Dermis blood vessel endothelial cell (primary cell): ENCODE results near the gene EPHB1. TPM values are rescaled to one million over a fixed set of nuclear protein-coding genes. Genes with fewer than 3 reads are reported as not detected.
"Not testable (repeated sequence)": the region's sequence is repeated elsewhere in the genome, so short reads cannot be mapped to it uniquely, and the experiment has no call there.

Experiments
- DNase-seq: peaks from one replicate; pipeline ENCODE4 v3.0.0; 2010
- total RNA-seq: library from RNA; depleted of rRNA; stranded (reverse); fragments of >200 nt; gene quantifications from 2 replicates; pipeline ENCODE4 v1.2.3, GENCODE V29; 2014

Gene EPHB1
- total RNA-seq, 1 donor from 2014 or later = 6.5 TPM

- DNase-seq = no peak
These were observed 433.1 kb downstream of the EPHB1 start for GRCh38 chr3:135228201-135228600.

- no peak for DNase-seq
These were observed 434.0 kb downstream of the EPHB1 start for GRCh38 chr3:135229018-135229495.

DNA sequence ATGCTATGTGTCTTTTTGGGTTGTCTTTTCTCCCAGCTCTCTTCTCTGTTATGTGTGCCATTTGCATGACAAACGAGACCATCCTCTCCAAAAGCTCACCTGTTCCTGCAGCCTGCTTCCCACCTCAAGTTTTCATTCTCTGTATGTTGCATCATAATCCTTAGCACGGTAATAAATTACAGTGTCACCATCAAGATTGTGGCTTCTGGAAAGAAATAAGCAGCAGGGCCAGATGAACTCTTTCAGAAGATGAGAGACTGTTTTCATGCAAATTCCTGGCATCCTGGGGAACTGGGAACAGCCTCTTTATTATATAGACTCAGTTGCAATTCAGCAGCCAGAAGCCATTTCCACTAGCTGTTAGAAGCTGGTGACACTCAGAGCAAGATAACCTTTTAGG, 436.7 kb downstream of the EPHB1 start:
- no peak for DNase-seq

DNA sequence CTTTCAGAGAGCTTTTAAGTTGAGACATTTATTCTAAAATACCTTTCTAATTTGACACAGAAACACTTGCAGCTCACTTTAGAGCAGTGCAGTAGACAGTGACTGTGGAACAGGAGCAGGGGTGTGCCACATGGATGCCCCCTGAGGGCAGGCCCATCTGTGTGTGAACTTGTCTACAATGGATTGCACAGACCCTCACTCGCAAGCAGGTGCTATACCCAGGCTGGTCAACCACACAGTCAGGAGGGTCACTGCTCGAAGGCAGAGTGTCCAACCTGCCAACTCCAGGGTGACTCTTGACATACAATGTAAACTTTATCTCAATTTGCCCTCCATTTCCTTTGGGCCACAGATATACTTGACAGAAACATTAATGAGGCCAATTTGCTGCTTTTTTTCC, 437.2 kb downstream of the EPHB1 start:
- no peak for DNase-seq

GRCh38 chr3:135233476-135233875, 438.4 kb downstream of the EPHB1 start:
- DNase-seq = not testable (repeated sequence)

GRCh38 chr3:135235541-135235940, 440.5 kb downstream of the EPHB1 start:
- DNase-seq = no peak

- no peak for DNase-seq
These were observed 442.5 kb downstream of the EPHB1 start for GRCh38 chr3:135237371-135238143.

DNA sequence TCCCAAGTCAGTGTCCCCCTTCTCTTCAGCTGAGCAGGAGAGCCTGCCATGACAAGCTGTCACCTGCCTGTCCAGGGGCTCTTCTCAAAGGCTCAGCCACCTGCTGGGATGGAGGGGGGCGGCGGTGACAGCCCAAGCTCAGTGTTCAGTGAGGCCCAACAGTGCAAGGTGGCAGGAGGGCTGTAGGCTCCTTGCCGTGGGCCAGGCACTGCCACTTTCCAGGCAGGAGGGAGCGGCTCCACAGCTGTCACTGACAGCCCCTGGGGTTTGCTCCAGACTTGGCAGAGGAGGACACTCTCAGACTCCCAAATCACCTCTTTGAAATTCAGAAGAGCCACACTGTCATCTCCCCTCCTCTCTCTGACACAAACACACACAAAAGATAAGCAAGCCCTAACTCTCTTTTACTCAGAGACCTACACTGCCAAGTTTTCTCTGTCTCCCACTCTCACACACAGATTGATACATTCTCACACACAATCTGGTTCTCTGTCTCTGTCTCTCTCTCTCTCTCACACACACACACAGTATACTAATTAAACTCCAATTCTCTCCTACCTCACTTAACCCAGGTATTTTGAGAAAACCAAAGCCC, 443.3 kb downstream of the EPHB1 start:
- no peak for DNase-seq

- no peak for DNase-seq
These were observed 444.0 kb downstream of the EPHB1 start for GRCh38 chr3:135238871-135239614.

- no peak for DNase-seq
These were observed 444.5 kb downstream of the EPHB1 start for GRCh38 chr3:135239615-135239884.

DNA sequence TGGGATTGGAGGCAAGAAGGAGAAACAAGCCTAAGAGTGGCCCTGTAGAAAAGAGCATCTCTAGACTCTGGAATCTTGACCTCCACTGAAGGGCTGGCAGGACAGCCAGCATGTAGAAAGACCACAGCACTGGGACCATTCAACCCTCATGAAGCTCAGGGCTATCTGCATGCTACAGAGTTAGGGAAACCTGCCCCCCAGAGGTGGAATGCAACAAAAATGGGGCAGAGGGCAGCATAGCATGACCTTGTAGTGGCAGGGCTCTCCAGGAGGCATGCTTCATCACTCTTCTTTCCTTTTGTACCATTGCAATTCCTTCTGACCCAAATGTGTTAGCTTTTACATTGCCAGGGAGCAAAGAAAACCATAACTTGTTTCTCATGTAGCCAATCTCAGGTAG, 445.4 kb downstream of the EPHB1 start:
- no peak for DNase-seq

- DNase-seq = no peak
These were observed 447.2 kb downstream of the EPHB1 start for GRCh38 chr3:135242285-135242684.

DNA sequence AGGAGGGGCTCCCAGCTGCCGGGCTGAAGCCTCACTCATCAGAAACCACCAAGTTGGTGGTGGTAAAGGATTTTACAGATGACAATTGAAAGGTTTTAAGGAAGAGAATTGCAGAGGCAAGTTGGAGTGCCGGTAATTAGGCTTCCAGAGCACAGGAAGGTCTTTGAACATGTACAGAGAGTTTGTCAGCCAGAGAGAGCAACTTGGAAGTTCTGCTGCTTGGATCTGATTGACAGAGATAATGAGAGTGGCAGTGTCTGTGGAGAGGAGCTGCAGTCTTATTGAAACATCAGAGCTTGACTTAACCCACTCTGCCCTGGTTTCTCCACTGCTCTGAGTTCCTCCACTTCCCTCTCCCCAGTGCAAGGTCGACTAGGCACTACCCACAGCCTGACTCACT, 448.6 kb downstream of the EPHB1 start:
- no peak for DNase-seq

DNA sequence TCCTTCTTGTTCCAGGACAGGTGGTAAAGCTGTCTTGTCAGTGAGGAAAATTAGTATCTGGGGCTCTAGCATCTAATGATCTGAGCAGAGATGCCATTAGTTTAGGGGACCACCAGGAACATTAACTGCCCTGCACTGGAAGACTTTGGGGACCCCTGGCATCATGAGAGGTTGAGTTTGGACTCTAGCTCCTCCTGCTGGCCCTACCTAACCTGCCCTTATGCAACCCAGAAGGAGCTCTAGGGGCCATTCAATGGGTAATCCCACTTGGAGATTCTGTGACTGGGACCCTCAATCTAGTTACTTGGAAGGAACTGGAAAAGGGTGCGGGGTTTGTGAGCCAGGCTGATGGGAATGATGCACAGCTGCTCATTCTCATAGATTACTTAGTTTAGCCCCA, 451.0 kb downstream of the EPHB1 start:
- DNase-seq = no peak

- no peak for DNase-seq
These were observed 453.2 kb downstream of the EPHB1 start for GRCh38 chr3:135248213-135248612.

GRCh38 chr3:135249186-135249585, 454.1 kb downstream of the EPHB1 start:
- DNase-seq = no peak

- no peak for DNase-seq
These were observed 463.9 kb downstream of the EPHB1 start for GRCh38 chr3:135258916-135259315.

- no peak for DNase-seq
These were observed 465.0 kb downstream of the EPHB1 start for GRCh38 chr3:135260025-135260424.

GRCh38 chr3:135261214-135261775, 466.2 kb downstream of the EPHB1 start:
- no peak for DNase-seq

DNA sequence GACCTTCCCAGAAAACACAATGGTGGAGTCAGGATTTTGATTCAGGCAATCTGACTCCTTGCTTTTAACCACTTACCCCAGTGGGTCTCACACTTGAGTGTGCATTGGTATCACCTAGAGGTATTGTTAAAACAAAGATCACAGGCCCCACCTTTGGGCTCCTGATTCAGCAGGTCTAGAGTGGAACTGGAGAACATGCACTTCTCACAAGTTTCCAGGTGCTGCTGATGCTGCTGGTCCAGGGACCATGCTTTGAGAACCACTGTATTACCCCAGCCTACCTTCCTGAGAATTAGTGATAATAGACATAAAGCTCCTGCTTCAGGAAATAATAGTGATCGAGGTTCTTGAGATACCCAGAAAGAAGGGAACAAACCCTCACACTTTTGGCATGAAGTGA, 466.9 kb downstream of the EPHB1 start:
- DNase-seq = no peak

GRCh38 chr3:135262441-135262840, 467.4 kb downstream of the EPHB1 start:
- no peak for DNase-seq

GRCh38 chr3:135263331-135263730, 468.3 kb downstream of the EPHB1 start:
- no peak for DNase-seq

GRCh38 chr3:135267487-135267886, 472.4 kb downstream of the EPHB1 start:
- no peak for DNase-seq
